ENCODE measurements around the gene EDA2R. TPM values are rescaled to one million over a fixed set of nuclear protein-coding genes. Genes with fewer than 3 reads are reported as not detected.

The EDA2R gene
- polyA plus RNA-seq, 3 donors = 0.63 to 0.75 (median 0.71) TPM

DNA sequence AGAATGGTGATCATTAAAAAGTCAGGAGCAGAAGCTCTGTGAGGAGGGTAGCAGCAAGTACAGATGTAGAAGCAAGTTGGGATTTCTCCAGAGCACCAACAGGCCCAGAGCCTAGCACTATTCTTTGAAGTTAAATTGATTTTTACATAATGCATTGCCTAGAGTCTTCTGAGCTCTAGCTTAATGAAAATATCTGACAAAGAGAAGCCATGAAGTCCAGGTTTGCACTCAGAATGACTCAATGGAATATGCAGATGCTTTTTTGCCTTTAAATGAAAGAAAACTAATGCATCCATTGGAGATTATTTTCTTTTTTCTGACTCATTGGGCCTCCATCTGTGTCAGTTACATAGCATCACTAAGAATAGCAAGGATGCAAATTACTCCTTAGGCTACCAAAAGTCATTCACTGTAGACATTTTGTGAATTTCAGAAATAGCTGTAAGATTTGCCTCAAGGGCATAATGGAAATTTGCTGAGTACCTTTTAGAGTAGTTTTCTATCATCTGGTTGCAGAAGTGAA, 91.0 kb downstream of the EDA2R start:
- DNase-seq = no peak
